ENCODE results near the gene RTBDN.

Gene RTBDN

GRCh38 chr19:12834566-12834943 lies at the start of gene RTBDN:
TSS of gene RTBDN (minus strand) at chr19:12834579. CDS start at chr19:12829979, 4,600 bp downstream.
- no peak for DNase-seq (ENCODE audit: low read depth)

GRCh38 chr19:12882589-12882988 lies 48.2 kb upstream of the RTBDN start:
- DNase-seq (ENCODE audit: low read depth), result no peak

GRCh38 chr19:12881172-12881808 lies 46.9 kb upstream of the RTBDN start, which contains the start of gene DNASE2:
TSS of gene DNASE2 (minus strand) at chr19:12881449. CDS start at chr19:12881375, 74 bp downstream.
- peak; percentile 82 for DNase-seq (ENCODE audit: low read depth)

GRCh38 chr19:12880551-12881171 lies 46.3 kb upstream of the RTBDN start:
- no peak for DNase-seq (ENCODE audit: low read depth)

- DNase-seq (ENCODE audit: low read depth), result no peak
Observed at GRCh38 chr19:12875086-12875485, 40.7 kb upstream of the RTBDN start.

- no peak for DNase-seq (ENCODE audit: low read depth)
Observed at GRCh38 chr19:12873891-12874745, 39.7 kb upstream of the RTBDN start.

- no peak for DNase-seq (ENCODE audit: low read depth)
Observed at GRCh38 chr19:12872941-12873890, 38.8 kb upstream of the RTBDN start.

GRCh38 chr19:12872255-12872654 lies 37.9 kb upstream of the RTBDN start:
- DNase-seq (ENCODE audit: low read depth), result no peak

- DNase-seq (ENCODE audit: low read depth), result no peak
Observed at GRCh38 chr19:12871681-12872080, 37.3 kb upstream of the RTBDN start.

GRCh38 chr19:12868540-12869112 lies 34.2 kb upstream of the RTBDN start:
- DNase-seq (ENCODE audit: low read depth), result no peak

- peak; percentile 52 for DNase-seq (ENCODE audit: low read depth)
Observed at GRCh38 chr19:12867120-12868099, 33.0 kb upstream of the RTBDN start.

GRCh38 chr19:12866416-12867119 lies 32.2 kb upstream of the RTBDN start:
- DNase-seq (ENCODE audit: low read depth), result no peak

- DNase-seq (ENCODE audit: low read depth), result no peak
Observed at GRCh38 chr19:12865746-12866415, 31.5 kb upstream of the RTBDN start.

GRCh38 chr19:12864721-12865715 lies 30.6 kb upstream of the RTBDN start:
- DNase-seq (ENCODE audit: low read depth), result no peak

GRCh38 chr19:12864143-12864542 lies 29.8 kb upstream of the RTBDN start:
- no peak for DNase-seq (ENCODE audit: low read depth)

GRCh38 chr19:12859546-12859945 lies 25.2 kb upstream of the RTBDN start:
- no peak for DNase-seq (ENCODE audit: low read depth)

GRCh38 chr19:12858041-12858928 lies 23.9 kb upstream of the RTBDN start:
- DNase-seq (ENCODE audit: low read depth), result no peak

Measured in stimulated activated CD4-positive, alpha-beta T cell treated with anti-CD3 and anti-CD28 coated beads, Interleukin-2, amount 100 ng/mL, for 4 hours (primary cell).